Measurements from ENCODE around the gene HS6ST3.

HS6ST3 gene

GRCh38 chr13:96075953-96076543 is 13.9 kb upstream of the HS6ST3 start:
- TF ChIP-seq RAD21 (IDR thresholded peaks at IDR 0.05; ENCODE audit: low read depth) (peak; percentile 42), CEBPB (IDR thresholded peaks at IDR 0.05) (no peak)

GRCh38 chr13:96080676-96081075 is 9.2 kb upstream of the HS6ST3 start:
- TF ChIP-seq CREB1 (IDR thresholded peaks at IDR 0.05; ENCODE audit: low read depth) (no peak), TCF12 (IDR thresholded peaks at IDR 0.05; ENCODE audit: low read depth) (no peak), TEAD4 (IDR thresholded peaks at IDR 0.05) (no peak), EGR1 (IDR thresholded peaks at IDR 0.05) (no peak), NFIC (IDR thresholded peaks at IDR 0.05) (no peak), EP300 (IDR thresholded peaks at IDR 0.05; ENCODE audit: borderline replicate concordance) (no peak), CEBPB (IDR thresholded peaks at IDR 0.05) (no peak), USF1 (IDR thresholded peaks at IDR 0.05) (no peak), ZBTB7A (IDR thresholded peaks at IDR 0.05; ENCODE audit: low read depth) (no peak), TAF1 (IDR thresholded peaks at IDR 0.05; ENCODE audit: low read depth) (no peak)

GRCh38 chr13:96081888-96082287 is 8.0 kb upstream of the HS6ST3 start:
- TF ChIP-seq TCF12 (IDR thresholded peaks at IDR 0.05; ENCODE audit: low read depth) (no peak), ZBTB7A (IDR thresholded peaks at IDR 0.05; ENCODE audit: low read depth) (no peak), REST (IDR thresholded peaks at IDR 0.05; ENCODE audit: low read depth) (no peak), EGR1 (IDR thresholded peaks at IDR 0.05) (no peak), TAF1 (IDR thresholded peaks at IDR 0.05; ENCODE audit: low read depth) (no peak), CEBPB (IDR thresholded peaks at IDR 0.05) (no peak), NFIC (IDR thresholded peaks at IDR 0.05) (no peak), EP300 (IDR thresholded peaks at IDR 0.05; ENCODE audit: borderline replicate concordance) (no peak), YY1 (IDR thresholded peaks at IDR 0.05; ENCODE audit: low read depth) (no peak), USF1 (IDR thresholded peaks at IDR 0.05) (no peak), FOXM1 (IDR thresholded peaks at IDR 0.05; ENCODE audit: borderline replicate concordance, low read depth) (no peak), RAD21 (IDR thresholded peaks at IDR 0.05; ENCODE audit: low read depth) (no peak)

GRCh38 chr13:96082640-96083039 is 7.3 kb upstream of the HS6ST3 start:
- TF ChIP-seq CREB1 (IDR thresholded peaks at IDR 0.05; ENCODE audit: low read depth) (no peak), ZBTB7A (IDR thresholded peaks at IDR 0.05; ENCODE audit: low read depth) (no peak), FOXM1 (IDR thresholded peaks at IDR 0.05; ENCODE audit: borderline replicate concordance, low read depth) (no peak), TCF12 (IDR thresholded peaks at IDR 0.05; ENCODE audit: low read depth) (no peak), MAX (IDR thresholded peaks at IDR 0.05) (no peak), NFIC (IDR thresholded peaks at IDR 0.05) (no peak), TAF1 (IDR thresholded peaks at IDR 0.05; ENCODE audit: low read depth) (no peak), REST (IDR thresholded peaks at IDR 0.05; ENCODE audit: low read depth) (no peak), TEAD4 (IDR thresholded peaks at IDR 0.05) (no peak), YY1 (IDR thresholded peaks at IDR 0.05; ENCODE audit: low read depth) (no peak)

- TF ChIP-seq EP300 (IDR thresholded peaks at IDR 0.05; ENCODE audit: borderline replicate concordance) = no peak
- no peak for TF ChIP-seq CEBPB (IDR thresholded peaks at IDR 0.05)
- TF ChIP-seq EGR1 (IDR thresholded peaks at IDR 0.05) = no peak
- TF ChIP-seq YY1 (IDR thresholded peaks at IDR 0.05; ENCODE audit: low read depth) = no peak
- TF ChIP-seq ZBTB7A (IDR thresholded peaks at IDR 0.05; ENCODE audit: low read depth) = no peak
- no peak for TF ChIP-seq USF1 (IDR thresholded peaks at IDR 0.05)
- TF ChIP-seq RAD21 (IDR thresholded peaks at IDR 0.05; ENCODE audit: low read depth) = no peak
- no peak for TF ChIP-seq TAF1 (IDR thresholded peaks at IDR 0.05; ENCODE audit: low read depth)
- TF ChIP-seq TCF12 (IDR thresholded peaks at IDR 0.05; ENCODE audit: low read depth) = no peak
- TF ChIP-seq TEAD4 (IDR thresholded peaks at IDR 0.05) = no peak
- TF ChIP-seq MAX (IDR thresholded peaks at IDR 0.05) = no peak
- TF ChIP-seq FOXM1 (IDR thresholded peaks at IDR 0.05; ENCODE audit: borderline replicate concordance, low read depth) = no peak
- TF ChIP-seq NFIC (IDR thresholded peaks at IDR 0.05) = no peak
Observed at GRCh38 chr13:96086736-96087135, 3.2 kb upstream of the HS6ST3 start.

- TF ChIP-seq CREB1 (IDR thresholded peaks at IDR 0.05; ENCODE audit: low read depth) = no peak
- no peak for TF ChIP-seq TEAD4 (IDR thresholded peaks at IDR 0.05)
- no peak for TF ChIP-seq USF1 (IDR thresholded peaks at IDR 0.05)
- no peak for TF ChIP-seq FOXM1 (IDR thresholded peaks at IDR 0.05; ENCODE audit: borderline replicate concordance, low read depth)
- TF ChIP-seq ZBTB7A (IDR thresholded peaks at IDR 0.05; ENCODE audit: low read depth) = no peak
- TF ChIP-seq EP300 (IDR thresholded peaks at IDR 0.05; ENCODE audit: borderline replicate concordance) = no peak
- no peak for TF ChIP-seq NFIC (IDR thresholded peaks at IDR 0.05)
Observed at GRCh38 chr13:96089139-96089538, 768 bp upstream of the HS6ST3 start.
